DND-41 (cell line): Measurements from ENCODE around the gene TOGARAM2.

Experiments used
- EZH2 ChIP-seq: IDR thresholded peaks from 3 replicates; pipeline ENCODE4 v1.6.1; 2012; ENCODE audit warnings: borderline replicate concordance, low read depth, mild to moderate bottlenecking, moderate library complexity, low read length, inconsistent platforms; ENCODE audit not compliant: severe bottlenecking
- TF ChIP-seq, protein P1 (sequence below): IDR thresholded peaks from 2 replicates; pipeline ENCODE4 v1.5.1; 2012; ENCODE audit warnings: borderline replicate concordance, low read length, moderate library complexity, mild to moderate bottlenecking; ENCODE audit not compliant: poor library complexity, severe bottlenecking; ENCODE audit errors: extremely low read depth

DNA sequence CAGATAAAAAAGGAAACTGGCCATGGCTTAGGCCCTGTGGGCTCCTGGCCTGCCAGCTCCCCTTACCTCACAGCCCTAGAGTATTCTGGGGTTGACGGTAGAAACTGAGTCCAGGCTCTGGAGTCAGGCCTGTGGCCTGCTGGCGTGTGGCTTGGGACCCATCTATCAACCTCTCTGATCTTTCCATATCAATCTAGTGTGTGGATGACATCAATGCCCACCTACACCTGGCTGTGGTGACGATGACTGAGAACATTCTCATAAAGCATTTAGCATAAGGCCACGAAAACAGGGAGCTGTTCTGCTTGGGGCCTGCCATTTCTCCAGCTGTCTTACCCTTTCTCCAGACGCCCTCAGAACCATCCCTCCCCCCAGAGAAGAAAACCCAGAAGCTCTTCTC, 75.4 kb downstream of the TOGARAM2 start:
- TF ChIP-seq, protein P1, sequence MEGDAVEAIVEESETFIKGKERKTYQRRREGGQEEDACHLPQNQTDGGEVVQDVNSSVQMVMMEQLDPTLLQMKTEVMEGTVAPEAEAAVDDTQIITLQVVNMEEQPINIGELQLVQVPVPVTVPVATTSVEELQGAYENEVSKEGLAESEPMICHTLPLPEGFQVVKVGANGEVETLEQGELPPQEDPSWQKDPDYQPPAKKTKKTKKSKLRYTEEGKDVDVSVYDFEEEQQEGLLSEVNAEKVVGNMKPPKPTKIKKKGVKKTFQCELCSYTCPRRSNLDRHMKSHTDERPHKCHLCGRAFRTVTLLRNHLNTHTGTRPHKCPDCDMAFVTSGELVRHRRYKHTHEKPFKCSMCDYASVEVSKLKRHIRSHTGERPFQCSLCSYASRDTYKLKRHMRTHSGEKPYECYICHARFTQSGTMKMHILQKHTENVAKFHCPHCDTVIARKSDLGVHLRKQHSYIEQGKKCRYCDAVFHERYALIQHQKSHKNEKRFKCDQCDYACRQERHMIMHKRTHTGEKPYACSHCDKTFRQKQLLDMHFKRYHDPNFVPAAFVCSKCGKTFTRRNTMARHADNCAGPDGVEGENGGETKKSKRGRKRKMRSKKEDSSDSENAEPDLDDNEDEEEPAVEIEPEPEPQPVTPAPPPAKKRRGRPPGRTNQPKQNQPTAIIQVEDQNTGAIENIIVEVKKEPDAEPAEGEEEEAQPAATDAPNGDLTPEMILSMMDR: no peak
- no peak for TF ChIP-seq EZH2
